HCEC 1CT (cell line): Measurements from ENCODE around the gene ZNF764.

Experiments used
- DNase-seq: peaks from one replicate; pipeline ENCODE4 v3.0.0-alpha.2; 2017

ZNF764 gene

DNA sequence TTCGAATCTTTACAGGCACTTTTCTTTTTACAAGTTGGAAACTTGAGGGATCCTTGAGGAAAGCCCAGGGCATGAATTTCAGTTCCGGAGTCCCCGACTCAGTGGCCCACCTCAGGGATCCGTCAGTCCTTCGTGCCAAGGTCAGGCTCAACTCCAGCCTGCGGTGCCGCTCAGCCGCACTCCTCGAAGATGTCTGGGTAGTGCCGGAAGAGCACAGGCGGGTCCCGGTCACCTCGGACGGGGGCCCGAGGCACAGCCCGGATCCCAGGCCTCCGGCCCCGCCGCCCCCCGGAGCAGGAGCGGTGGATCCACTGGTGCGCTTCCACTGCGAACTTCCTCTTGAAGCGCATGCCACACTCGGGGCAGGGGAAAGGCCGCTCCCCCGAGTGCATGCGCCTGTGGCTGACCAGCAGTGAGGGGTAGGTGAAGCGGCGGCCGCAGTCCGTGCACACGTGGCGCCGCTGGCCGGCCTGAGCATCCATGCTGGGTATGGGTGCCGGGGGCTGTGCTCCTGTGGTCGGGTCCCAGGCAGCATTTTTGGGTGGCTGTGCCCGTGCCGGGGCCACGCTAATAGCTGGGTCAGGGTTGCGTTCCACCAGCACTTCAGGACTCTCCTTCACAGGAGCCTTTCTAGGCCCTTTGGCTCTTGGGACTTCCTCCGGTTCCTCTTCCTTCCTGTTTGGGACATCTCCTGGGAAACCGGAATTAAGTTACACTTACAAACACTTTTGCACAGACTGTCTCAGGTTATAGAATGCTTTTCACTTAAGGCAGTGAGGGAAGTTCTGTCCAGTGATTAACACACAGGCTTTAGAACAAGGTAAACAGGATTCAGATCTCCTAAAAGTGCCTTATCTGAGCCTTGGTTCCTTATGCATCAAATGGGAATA, 11.8 kb upstream of the ZNF764 start:
- DNase-seq: no peak

DNA sequence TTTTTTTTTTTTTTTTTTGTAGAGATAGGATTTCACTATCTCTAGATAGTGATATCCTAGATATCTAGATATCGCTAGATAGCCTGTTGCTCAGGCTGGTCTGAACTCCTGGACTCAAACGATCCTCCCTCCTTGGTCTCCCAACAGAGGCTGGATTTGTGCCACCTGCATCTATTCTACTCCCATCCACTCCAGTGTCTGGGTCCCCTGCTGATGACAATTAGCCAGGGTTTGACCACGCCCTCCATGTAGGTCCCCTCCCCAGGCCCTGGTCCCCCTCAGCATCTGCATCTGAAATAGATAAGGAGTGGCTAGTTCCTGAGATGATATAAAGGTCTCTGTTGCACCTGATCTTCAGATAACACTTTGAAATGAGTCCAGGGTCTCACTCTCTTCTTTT, 11.1 kb upstream of the ZNF764 start:
- DNase-seq: no peak

DNA sequence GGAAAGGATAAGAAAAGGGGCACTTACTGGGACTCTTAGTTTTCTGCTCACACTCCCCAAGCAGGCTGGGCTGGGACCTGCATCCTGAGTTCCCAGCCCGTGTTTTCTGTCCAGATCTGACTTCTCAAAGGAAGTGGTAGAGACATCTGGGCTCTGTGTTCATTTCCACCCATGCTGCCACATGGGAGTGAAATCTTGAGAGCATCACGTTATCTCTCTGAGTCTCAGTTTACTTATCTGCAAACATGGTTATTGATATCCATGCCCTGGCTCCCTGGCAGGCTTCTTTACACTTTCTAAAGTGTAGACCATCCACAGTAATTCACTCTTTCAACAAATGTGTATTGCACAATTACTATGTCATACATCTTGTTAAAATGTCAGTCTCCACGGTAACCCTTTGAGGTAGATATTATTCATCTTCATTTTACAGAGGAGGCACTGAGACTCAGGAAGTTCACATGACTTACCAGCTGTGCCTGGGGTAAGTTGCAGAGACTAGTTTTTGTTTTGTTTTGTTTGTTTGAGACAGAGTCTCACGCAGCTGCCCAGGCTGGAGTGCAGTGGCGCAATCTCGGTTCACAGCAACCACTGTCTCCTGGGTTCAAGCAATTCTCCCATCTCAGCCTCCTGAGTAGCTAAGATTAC, 9.9 kb upstream of the ZNF764 start:
- peak; percentile 89 for DNase-seq

DNA sequence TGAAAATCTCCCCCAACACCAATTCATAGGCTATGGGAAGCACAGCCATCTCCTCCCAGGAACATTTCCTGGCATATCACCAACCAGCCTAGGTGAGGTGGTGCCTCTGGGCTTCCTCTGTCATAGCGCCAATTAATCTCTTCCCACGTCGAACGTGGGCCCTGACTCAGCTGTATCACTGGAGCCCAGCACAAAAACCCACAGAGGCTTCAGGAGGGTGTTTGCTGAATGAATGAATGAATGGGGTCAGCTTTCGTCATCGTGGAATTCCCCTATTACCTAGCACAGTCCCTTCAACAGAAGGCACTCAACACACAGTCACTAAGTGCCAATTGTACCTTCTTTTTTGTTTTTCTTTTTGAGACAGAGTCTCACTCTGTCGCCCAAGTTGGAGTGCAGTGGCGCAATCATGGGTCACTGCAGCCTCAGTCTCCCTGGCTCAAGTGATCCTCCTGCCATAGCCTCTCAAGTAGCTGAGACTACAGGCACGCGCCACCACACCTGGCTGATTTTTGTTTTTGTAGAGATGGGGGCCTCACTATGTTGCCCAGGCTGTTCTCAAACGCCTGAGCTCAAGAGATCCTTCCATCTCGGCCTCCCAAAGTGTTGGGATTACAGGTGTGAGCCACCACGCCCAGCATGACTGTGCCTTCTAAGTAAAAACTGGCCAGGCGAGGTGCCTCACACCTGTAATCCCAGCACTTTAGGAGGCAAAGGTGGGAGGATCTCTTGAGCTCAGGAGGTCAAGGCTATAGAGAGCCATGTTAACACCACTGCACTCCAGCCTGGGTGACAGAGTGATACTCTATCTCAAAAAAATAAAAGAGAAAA, 9.2 kb upstream of the ZNF764 start:
- no peak for DNase-seq

DNA sequence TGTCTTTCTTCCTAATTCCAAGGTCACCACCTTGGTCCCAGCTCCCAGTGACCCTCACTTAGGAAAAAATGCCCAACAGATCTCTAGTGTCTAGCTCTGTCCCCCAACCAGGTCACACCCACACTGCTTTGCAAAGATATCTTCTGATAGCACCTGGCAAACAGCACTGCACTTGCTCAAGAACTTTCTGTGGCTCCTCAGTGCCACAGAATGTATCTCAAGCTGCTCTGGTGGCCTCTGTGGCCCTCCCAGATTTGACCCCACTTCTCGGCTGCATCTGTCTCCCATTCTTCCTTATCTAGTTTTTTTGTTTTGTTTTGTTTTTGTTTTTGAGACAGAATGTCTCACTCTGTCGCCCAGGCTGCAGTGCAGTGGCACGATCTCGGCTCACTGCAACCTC, 8.4 kb upstream of the ZNF764 start:
- no peak for DNase-seq

DNA sequence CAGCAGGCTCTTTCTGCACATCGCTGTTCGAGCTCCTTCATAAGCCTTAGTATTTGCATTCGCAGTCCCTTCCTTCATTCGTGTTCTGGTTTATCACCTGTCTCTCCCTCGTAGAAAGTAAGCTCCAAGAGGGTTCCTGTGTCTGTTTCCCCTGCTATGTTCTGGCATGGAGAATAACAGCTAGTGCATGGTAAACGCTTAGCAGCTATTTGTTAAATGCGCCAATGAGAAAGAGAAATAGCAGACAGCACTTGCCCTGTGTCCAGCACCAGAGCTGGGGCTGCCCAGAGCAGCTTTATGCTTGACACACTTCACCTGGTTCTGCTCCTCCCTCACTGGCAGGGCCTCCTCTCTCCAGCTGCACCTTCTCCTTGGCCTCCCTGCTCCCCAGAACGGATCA, 7.8 kb upstream of the ZNF764 start:
- DNase-seq: no peak

DNA sequence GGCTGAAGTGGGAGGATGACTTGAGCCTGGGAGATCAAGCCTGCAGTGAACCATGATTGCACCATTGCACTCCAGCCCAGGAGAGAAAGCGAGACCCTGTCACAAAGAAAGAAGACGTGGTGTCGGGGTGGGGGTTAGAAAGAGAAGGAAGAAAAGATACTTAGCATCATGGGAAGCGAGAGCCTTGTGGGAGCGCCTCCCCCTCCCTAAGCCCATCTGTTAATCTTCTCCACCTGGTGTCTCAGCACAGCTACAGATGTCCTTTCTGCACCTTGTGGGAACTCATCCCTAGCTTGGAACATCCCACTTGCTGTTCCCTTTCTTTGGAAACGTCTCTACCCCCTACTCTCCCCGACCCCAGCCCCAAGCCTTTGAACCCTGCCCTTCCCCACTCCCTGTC, 7.4 kb upstream of the ZNF764 start:
- DNase-seq: no peak

DNA sequence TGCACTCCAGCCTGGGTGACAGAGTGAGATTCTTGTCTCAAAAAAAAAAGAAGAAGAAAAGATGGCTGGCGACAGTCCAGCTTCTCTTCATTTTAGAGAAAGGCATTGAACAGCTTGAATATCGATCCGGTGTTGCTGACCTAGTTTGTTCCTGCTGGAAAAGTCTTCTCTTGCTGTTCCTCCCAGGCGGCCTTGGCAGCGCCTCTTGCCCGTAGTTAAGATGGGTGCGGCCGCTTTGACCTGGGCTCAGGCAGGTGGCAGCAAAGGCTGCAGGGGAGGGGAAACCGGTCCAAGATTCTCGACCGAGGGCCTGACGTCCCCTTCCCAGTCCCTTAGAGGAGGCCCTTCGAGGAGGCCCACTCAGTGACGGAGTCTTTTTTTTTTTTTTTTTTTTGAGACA, 3.8 kb upstream of the ZNF764 start:
- no peak for DNase-seq

DNA sequence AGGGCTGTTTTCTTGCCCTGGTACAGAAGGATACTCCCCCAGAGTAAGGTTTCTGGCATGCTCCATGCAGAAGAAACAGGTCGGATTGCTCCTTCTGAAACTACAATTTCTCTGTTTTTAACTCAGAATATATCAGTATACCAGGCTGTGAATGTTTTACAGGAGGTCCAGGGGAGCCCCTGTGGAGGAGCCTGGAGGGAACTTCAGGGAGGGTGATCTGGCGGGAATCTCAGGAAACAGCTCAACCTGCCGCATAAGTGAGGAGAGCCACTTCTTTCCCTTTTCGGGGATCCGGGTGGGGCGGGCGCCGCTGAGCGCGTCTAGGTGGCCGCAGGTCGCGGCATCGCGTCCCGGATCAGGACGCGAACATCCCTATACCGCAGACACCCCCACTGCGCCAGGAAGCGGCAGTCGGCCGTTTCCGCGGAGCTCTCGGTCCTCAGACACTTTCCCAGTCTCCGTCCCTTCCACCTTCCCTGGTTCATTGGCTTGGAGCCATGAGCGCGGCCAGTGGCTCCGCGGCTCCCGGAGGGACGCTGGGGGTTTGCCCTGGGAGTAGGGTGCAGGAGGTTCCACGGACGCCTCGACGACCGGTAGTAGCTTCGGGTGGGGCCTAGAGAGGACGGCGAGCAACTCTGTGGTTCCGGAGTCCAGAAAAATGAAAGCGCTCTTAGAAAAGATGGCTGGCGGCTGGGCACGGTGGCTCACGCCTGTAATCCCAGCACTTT, 3.1 kb upstream of the ZNF764 start:
- no peak for DNase-seq

DNA sequence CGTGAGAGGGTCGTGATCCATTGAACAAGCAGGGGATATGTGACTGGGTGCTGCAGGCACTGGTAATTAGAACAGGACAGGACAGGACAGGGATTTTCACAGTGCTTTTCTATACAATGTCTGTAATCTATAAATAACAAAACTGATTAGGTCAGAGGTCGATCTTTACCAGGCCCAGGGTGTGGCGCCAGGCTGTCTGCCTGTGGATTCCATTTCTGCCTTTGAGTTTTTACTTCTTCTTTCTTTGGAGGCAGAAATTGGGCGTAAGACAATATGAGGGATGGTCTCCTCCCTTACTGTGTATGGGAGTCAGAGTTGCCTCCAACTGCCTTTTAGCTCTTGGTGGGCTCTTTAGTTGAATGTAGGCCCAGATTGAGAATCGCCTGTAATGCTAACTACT, 1.5 kb upstream of the ZNF764 start:
- DNase-seq: no peak

DNA sequence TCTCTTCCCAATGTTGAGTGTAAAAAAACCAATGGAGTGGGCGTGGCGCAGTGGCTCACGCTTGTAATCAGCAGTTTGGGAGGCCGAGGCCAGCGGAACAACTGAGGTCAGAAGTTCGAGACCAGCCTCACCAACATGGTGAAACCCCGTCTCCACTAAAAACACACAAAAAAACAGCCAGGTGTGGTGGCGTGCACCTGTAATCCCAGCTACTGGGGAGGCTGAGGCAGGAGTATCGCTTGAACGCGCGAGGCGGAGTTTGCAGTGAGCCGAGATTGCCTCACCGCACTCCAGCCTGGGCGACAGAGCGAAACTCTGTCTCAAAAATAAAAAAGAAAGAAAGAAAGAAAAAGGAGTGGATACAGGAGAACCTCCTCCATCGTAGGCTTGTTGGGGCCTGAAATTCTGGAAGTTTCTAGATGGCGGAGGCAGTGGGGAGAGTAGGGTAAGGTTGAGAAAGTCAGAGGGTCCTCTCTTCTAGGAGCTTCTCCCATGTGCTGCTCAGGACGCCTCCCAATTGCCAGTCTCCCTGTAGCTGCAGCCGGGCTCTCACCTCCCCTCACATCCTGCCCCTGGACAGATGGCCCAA, 709 bp upstream of the ZNF764 start:
- DNase-seq: no peak

DNA sequence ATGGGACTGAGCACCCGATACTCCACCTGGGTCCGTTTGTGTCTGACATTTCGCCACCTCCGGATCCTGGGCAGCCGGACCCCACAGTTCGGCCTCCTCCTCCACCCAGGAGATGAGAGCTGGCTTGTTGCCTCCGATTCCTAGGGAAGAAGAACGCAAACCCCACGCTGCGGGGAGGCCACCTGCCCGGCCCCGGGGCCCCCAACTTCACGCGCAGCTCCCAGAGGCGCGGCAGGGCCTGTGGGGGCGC, 542 bp downstream of the ZNF764 start:
- no peak for DNase-seq

DNA sequence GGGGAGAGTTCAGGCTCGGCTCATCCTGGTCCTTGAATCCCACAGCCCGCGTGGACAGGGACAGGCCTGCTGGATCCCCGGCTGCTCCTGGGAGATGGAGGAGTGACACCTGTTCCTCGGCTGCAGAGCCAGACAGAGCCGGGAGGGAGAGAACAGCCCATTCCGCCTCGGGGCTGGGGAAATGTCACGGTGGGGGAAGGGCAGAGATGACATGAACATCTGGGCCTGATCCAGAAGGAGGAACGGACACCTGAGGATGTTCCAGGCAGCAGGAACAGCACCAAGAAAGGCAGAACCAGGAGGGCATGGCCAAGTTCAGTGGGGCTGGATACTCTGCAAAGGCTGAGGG, 2.1 kb downstream of the ZNF764 start:
- DNase-seq: no peak

DNA sequence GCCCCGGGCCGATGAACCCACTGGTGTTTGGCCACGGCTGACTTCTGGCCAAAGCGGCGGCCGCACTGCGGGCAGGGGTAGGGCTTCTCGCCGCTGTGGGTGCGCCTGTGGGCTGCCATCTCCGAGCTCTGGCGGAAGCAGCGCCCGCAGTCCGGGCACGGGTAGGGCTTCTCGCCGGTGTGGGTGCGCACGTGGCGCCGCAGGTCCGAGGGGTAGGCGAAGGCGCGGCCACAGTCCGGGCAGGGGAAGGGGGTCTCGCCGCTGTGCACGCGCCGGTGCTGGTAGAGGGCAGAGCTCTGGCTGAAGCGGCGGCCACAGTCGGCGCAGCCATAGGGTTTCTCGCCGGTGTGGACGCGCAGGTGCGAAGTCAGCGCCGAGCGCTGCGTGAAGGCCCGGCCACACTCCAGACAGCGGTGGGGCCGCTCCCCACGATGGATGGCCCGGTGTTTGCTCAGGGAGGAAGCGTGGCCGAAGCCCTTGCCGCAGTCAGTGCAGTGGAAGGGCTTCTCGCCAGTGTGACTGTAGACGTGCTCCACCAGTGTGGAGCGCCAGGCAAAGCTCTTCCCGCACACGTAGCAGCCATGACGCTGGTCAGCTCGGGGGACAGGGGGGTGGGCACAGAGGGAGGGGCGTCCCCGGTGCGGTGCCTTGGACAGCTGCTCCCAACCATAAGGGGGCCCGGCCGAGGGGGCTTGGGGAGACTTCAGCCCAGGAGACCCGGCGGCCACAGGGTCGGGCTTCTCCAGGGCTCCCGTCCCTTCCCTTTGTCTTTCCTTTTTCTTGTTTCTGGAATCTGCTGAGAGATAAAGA, 2.7 kb downstream of the ZNF764 start:
- no peak for DNase-seq

DNA sequence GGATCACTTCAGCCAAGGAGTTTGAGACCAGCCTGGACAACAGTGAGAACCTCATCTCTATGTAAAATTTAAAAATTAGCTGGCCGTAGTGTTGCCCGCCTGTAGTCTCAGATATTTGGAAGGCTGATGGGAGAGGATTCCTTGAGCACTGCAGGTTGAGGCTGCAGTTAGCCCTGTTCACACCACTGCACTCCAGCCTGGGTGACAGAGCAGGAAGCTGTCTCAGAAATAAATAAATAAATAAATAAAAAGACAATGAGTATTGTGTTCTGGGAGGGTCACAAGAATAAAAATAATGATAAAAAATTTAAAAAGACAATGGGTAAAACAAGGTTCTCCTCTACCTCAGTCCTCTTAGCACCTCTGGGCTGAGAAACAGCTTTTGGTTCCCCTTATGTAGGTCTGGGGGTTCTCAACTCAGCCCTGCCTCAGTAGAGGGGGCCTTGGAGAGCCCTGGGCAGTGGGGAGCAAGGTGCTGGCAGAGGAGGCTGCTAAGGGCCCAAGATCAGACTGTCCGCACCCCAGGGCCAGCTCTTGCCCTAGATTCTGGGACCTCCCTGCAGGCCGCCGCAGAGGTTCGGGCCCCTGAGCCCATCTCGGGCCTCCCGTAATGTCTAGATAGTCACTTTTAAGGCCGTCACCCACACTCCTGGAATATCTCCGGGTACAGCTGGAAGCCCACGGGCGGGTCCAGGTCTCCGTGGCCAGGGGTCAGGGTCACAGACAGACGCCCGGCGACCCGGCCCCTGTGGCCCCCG, 3.4 kb downstream of the ZNF764 start:
- no peak for DNase-seq

DNA sequence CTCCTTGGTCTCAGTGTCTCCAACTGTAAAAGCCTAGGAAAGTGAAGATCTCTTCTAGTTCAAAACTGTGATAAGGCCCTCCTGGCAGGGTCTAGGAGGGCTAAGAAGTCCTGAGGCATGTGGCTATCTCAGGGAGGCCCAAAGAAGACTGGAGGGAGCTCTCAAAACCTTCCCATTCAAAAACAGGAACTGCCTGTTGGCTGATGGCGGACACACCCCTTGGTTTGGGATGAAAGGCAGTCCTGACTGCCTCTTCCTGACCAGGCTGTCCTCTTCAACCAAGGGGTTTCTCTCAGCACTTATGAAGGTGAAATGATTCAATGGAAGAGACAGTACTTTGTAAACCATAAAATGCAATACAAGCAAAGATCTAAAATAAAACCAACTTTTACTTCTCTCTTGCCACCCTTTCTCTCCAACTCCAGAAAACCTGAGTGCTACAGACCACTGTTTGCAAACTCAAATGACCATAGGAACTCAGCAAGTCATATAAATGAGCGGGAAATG, 4.7 kb downstream of the ZNF764 start:
- no peak for DNase-seq

DNA sequence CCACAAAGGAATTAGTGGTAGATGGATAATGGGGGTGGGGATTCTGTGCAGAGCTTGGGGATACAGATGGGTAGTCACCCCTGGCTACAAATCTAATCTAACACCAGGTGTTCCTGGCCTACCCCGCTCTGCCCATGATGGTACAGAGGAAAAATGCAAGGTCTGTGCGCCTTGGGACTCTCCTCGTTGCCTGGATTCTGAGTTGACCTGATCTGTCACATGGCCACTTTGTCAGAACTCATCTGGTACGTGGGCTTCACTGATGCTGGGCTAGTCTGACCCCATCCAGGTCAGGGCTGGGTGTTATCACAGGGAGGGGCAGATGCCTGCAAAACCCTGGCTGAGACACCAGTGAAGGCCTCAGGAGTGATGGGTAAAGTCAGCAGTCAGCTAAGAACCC, 5.2 kb downstream of the ZNF764 start:
- DNase-seq: no peak

DNA sequence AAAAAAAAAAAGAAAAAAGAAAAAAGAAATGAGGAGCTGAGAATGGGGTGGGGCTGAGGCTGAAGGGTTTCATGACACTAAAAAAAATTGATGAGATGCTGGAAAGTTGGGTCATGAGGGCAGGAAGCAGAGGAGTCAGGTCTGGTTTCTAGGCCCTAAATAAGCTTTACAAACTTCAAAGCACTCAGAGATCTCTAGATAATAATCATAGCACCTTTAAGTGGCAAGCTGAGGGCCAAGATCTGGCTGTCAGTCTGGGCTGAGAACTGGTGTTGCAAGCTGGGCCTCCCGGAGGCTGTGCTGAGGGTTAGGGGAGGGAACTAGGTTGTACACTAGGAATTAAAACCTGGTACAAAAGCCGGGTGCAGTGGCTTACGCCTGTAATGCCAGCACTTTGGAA, 6.4 kb downstream of the ZNF764 start:
- DNase-seq: no peak

DNA sequence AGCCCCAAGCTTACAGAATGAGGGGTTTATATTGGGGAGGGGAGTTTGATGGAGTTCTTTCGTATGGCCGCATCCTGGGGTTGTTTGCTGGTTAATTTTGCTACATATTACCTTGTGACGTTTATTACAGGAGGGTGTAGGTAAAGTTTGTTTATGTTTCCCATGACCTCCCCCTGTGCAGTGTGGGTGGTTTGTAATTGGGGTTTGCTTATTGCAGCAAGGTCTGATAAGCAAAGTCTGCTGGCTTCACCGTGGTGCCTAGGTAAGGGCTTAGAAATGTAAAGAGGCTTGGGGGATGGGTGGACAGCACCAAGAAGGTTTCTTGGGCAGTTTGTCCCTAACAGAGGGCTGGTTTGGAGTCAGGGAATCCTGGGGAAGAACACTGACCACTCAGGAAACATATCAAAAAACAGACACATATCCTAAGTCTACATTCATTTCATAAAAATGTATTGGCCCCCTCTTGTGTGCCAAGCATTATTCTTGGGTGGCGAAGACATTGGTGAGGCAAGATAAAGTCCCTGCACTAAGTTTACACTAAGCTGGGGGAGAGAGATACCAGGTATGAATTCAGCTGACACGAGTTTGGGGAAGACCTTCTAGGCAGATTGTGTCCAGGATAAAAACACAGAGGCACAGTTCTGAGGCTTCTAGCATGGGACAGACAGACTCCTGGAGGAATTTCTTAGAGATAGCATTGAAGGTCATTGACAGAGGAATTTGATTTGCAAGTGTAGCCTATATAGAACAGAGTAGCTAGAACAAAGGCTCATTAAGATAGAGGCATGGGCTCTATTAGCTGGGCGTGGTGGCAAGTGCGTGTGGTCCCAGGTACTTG, 9.5 kb downstream of the ZNF764 start:
- no peak for DNase-seq

DNA sequence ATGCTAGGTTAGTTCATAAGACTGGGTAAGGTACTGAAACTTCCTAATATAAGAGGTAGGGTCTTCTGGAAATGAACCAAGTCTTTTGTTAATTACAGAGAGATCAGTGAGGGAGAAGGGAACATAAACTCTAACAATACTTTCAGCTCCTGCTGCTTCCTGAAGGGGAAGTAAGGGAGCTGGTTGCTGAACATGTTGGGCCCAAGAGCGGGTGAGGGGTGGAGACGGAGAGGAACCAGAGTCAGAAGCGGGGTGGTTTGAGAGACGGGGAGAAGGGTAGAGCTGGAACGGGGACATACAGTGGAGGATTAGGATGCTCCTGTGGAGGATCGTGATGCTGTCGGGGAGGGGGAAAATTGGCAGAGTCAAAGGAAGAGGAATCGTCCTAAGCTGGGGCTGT, 12.1 kb downstream of the ZNF764 start:
- no peak for DNase-seq
